Ascending aorta (tissue), 2 donors: ENCODE data around the gene PRKAG2. TPM values are rescaled to one million over a fixed set of nuclear protein-coding genes. Genes with fewer than 3 reads are reported as not detected.
A peak's percentile ranks its signal among the peaks of the same experiment; 100 is the strongest.

ENCODE experiments used
- DNase-seq, 2 donors: peaks; one replicate each; pipeline ENCODE4 v3.0.0-alpha.2; 2019; ENCODE audit warnings: low spot score in 2 of 2
- H3K27ac ChIP-seq, 2 donors: fragments of 200-600 bp; sonication (generic); one replicate each; pipeline ENCODE4 v1.5.1; 2016 to 2017; ENCODE audit warnings: mild to moderate bottlenecking in 1 of 2
- H3K27me3 ChIP-seq: fragments of 200-600 bp; sonication (generic); one replicate; pipeline ENCODE4 v1.5.1; 2017
- H3K36me3 ChIP-seq, 2 donors: fragments of 200-600 bp; sonication (generic); one replicate each; pipeline ENCODE4 v1.5.1; 2016
- H3K4me1 ChIP-seq, 2 donors: fragments of 200-600 bp; sonication (generic); one replicate each; pipeline ENCODE4 v1.5.1; 2016 to 2017; ENCODE audit warnings: mild to moderate bottlenecking in 1 of 2
- H3K4me3 ChIP-seq, 2 donors: fragments of 200-600 bp; sonication (generic); one replicate each; pipeline ENCODE4 v1.5.1; 2016 to 2017; ENCODE audit warnings: mild to moderate bottlenecking in 1 of 2
- H3K9me3 ChIP-seq, 2 donors: fragments of 200-600 bp; sonication (generic); one replicate each; pipeline ENCODE4 v1.5.1; 2016
- CTCF ChIP-seq, 3 experiments: fragments of 200-600 bp in 2 of 3; fragments of 450-650 bp in 1 of 3; sonication (generic) in 2 of 3; IDR thresholded peaks; one replicate each; pipeline ENCODE4 v1.5.1; 2016 to 2019; ENCODE audit warnings: antibody characterized with exemption in 3 of 3, mild to moderate bottlenecking in 1 of 3, moderate library complexity in 1 of 3
- intact Hi-C: fragments of 100-400 bp; cut with DNase I; formaldehyde crosslinking; loops from one replicate; pipeline ENCODE4 v1.15.1; 2023
- total RNA-seq: library from RNA; depleted of rRNA; stranded (reverse); fragments of >200 nt; gene quantifications from one replicate; pipeline ENCODE4 v1.1.0, GENCODE V29; 2016

Gene PRKAG2
- 26.7 TPM for total RNA-seq

GRCh38 chr7:151876899-151877777 is at the start of gene PRKAG2:
Gene PRKAG2, minus strand, starts transcription at chr7:151877115. Its CDS starts 495 bp downstream, at chr7:151876620.
- Histone ChIP-seq H3K9me3 (no peaks in the 10 kb centered on the region), H3K4me3 (peak within 1 kb of the TSS; percentile 93 to 95), H3K36me3 (no peaks in the 10 kb centered on the region), H3K27me3 (no peaks in the 10 kb centered on the region), H3K27ac (peak within 1 kb of the TSS; percentile 76 to 78), H3K4me1 (peaks cover 5 to 18% of the 10 kb centered on the region in 2 donors)
- peak in 1 of 3 experiments; percentile 3 for TF ChIP-seq CTCF (IDR thresholded peaks at IDR 0.05)
- intact Hi-C loops = loop anchor here (2.0 to 10.0 kb wide), 7 partner anchors 26 to 632 kb away; partner anchors contain the start of genes GALNT11, NUB1, RHEB and SMARCD3
- DNase-seq = peak in 1 of 2 donors; percentile 87

DNA sequence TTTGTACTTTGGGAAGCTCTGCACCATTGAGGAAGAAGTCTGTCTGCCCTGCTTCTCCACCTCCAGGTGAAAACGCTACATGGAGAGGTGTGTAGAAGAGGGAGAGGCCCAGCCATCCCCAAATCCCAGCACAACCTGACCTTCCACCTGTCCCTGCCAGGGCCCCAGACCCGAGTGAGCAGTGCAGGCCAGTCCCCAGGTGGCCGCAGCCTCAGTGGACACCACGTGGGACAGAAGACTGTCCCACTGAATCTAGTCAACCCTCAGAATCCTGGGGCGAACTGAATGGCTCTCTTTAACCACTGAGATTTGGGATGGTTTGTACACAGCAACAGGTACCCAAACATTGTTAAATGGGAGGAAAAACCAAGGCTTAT is 49.4 kb upstream of the PRKAG2 start:
- intact Hi-C loops = no loop called here
- no peak for TF ChIP-seq CTCF (IDR thresholded peaks at IDR 0.05)
- H3K27ac ChIP-seq = peak overlapping the region in 1 of 2 donors; percentile 32
- DNase-seq = no peak
- no peaks in the 10 kb centered on the region for H3K4me1 ChIP-seq
- no peaks in the 10 kb centered on the region for H3K36me3 ChIP-seq
- H3K4me3 ChIP-seq = no peak overlapping the region
- H3K9me3 ChIP-seq = no peaks in the 10 kb centered on the region
- H3K27me3 ChIP-seq = no peaks in the 10 kb centered on the region

DNA sequence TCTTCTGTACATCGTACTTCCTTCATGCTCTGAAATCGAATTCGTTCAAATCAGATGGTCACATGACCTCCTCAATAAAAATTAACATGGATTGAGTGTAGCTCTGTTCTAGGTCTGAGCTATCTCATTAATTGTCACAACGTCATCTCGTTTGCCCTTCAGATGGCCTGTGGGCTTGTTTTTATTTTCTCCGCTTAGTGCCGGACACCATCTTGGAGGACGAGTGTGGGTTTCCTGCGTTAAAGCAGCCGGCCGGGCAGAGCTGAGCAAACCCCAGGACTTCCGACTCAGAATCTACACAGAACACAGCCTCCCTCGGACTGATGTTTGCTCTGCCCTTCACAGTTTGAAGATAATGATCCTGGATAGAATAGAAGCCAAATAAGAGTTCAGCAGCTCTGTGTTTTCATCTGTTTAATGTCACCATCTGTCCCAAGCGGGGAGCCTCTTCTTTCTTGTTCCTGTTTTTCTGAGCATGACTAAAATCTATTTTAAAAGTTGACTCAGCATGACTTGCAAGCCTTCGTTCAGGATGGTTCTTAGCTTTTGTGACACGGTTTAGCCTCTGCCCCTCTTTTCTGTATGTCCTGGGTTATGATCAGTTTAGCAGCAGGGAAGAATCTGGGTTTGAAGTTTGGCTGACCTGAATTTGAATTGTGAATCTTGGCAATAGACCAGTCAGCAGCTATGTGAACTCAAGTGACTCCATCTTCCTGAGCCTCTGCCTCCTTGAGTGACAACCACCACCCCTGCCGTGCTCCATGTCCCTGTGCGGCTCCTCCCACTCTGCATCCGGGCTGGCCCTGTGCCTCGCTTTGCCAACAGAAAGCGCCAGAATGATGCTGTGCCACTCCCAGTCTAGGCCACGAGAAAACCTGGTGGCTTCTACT is 48.8 kb upstream of the PRKAG2 start:
- no peaks in the 10 kb centered on the region for H3K9me3 ChIP-seq
- no peak for TF ChIP-seq CTCF (IDR thresholded peaks at IDR 0.05)
- no peak overlapping the region for H3K4me3 ChIP-seq
- peak; percentile 50 to 74 for DNase-seq
- H3K36me3 ChIP-seq = no peaks in the 10 kb centered on the region
- H3K27ac ChIP-seq = peak overlapping the region in 1 of 2 donors; percentile 32
- no peaks in the 10 kb centered on the region for H3K27me3 ChIP-seq
- intact Hi-C loops = no loop called here
- no peaks in the 10 kb centered on the region for H3K4me1 ChIP-seq

DNA sequence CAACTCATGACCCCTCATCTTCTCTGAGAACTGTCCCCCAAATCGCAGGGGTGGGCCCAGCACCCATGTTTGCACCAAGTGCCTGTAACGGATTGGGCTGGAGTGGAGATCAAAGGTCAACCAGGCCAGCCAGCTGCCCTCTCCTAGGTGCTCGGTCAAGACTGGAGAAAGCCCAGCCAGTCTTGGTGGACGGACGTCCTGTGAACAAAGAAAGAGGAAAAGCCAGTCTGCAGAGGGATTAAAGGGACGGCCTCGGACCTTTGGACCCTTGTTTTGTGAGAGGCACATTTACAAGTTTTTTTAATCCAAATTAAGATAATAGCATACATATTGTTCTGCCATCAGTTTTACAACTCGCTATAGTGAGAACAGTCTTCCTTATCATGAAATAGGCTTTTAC is 47.6 kb upstream of the PRKAG2 start:
- H3K9me3 ChIP-seq = no peaks in the 10 kb centered on the region
- no peak for TF ChIP-seq CTCF (IDR thresholded peaks at IDR 0.05)
- peak in 1 of 2 donors; percentile 56 for DNase-seq
- H3K4me3 ChIP-seq = no peak overlapping the region
- H3K4me1 ChIP-seq = no peaks in the 10 kb centered on the region
- H3K27ac ChIP-seq = peak overlapping the region; percentile 55 to 69
- intact Hi-C loops = no loop called here
- H3K27me3 ChIP-seq = no peaks in the 10 kb centered on the region
- no peaks in the 10 kb centered on the region for H3K36me3 ChIP-seq

DNA sequence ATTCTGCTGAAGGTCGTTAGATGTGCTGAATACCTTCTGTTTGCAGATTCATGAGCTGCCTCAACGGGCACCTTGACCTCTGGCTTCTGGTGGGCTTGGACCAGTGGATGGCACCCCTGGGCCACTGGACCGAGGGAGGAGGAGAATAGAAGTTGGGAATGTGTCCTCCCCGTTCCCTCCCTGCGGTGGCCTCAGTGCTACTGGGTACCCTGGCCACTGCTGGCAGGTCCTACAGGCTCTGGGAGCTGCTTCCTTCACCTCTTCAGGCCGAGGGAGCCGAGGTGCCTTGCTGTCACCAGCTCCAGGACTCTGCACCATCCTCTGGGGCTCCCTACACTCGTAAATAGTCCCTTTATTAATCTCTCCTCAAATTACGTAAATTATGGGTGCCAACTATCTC is 47.1 kb upstream of the PRKAG2 start:
- Histone ChIP-seq H3K4me1 (no peaks in the 10 kb centered on the region), H3K36me3 (no peaks in the 10 kb centered on the region), H3K27me3 (no peaks in the 10 kb centered on the region), H3K4me3 (no peak overlapping the region), H3K9me3 (no peaks in the 10 kb centered on the region), H3K27ac (peak overlapping the region; percentile 55 to 69)
- DNase-seq = peak in 1 of 2 donors; percentile 40
- intact Hi-C loops = no loop called here
- no peak for TF ChIP-seq CTCF (IDR thresholded peaks at IDR 0.05)
